IPS-18c (cell line): ENCODE results near the gene SMIM44.

Source experiments
- H3K4me3 ChIP-seq: 2 replicates; pipeline ENCODE4 v1.7.0; 2013; ENCODE audit warnings: low read depth, mild to moderate bottlenecking, low read length, moderate library complexity; ENCODE audit not compliant: insufficient read depth
- H3K9me3 ChIP-seq: one replicate; pipeline ENCODE4 v1.6.1; 2013; ENCODE audit warnings: mild to moderate bottlenecking, low read length, moderate library complexity; ENCODE audit not compliant: control insufficient read depth, insufficient read depth

SMIM44 gene

GRCh38 chr19:3507371-3508120 is 24.3 kb upstream of the SMIM44 start:
- Histone ChIP-seq H3K4me3 (peak overlapping the region; percentile 85), H3K9me3 (no peaks in the 10 kb centered on the region)

- H3K4me3 ChIP-seq: peak overlapping the region; percentile 85
- H3K9me3 ChIP-seq: no peaks in the 10 kb centered on the region
Observed at GRCh38 chr19:3506384-3507340, 23.4 kb upstream of the SMIM44 start.

GRCh38 chr19:3505598-3506383 is 22.6 kb upstream of the SMIM44 start, which contains the start of gene FZR1:
TSS of gene FZR1 (plus strand) at chr19:3506311. CDS start at chr19:3522990, 16,679 bp downstream.
- Histone ChIP-seq H3K4me3 (peak within 1 kb of the TSS; percentile 85), H3K9me3 (no peaks in the 10 kb centered on the region)

- no peaks in the 10 kb centered on the region for H3K9me3 ChIP-seq
- H3K4me3 ChIP-seq: no peak overlapping the region
Observed at GRCh38 chr19:3504735-3505134, 21.5 kb upstream of the SMIM44 start.

GRCh38 chr19:3503036-3503572 is 19.9 kb upstream of the SMIM44 start:
- Histone ChIP-seq H3K4me3 (no peak overlapping the region), H3K9me3 (no peaks in the 10 kb centered on the region)

- no peak overlapping the region for H3K4me3 ChIP-seq
- no peaks in the 10 kb centered on the region for H3K9me3 ChIP-seq
Observed at GRCh38 chr19:3501780-3502179, 18.5 kb upstream of the SMIM44 start.

GRCh38 chr19:3500429-3501101 is 17.3 kb upstream of the SMIM44 start, which contains the start of gene DOHH:
TSS of gene DOHH (minus strand) at chr19:3500674. CDS start at chr19:3496814, 3,860 bp downstream.
- Histone ChIP-seq H3K4me3 (peak within 1 kb of the TSS; percentile 77), H3K9me3 (no peaks in the 10 kb centered on the region)

GRCh38 chr19:3499738-3500428 is 16.6 kb upstream of the SMIM44 start:
- Histone ChIP-seq H3K4me3 (peak overlapping the region; percentile 77), H3K9me3 (no peaks in the 10 kb centered on the region)

- Histone ChIP-seq H3K9me3 (no peaks in the 10 kb centered on the region), H3K4me3 (no peak overlapping the region)
Observed at GRCh38 chr19:3497757-3498520, 14.7 kb upstream of the SMIM44 start.

GRCh38 chr19:3496392-3497273 is 13.4 kb upstream of the SMIM44 start:
- Histone ChIP-seq H3K4me3 (no peak overlapping the region), H3K9me3 (no peaks in the 10 kb centered on the region)

GRCh38 chr19:3494559-3494958 is 11.3 kb upstream of the SMIM44 start:
- H3K9me3 ChIP-seq: no peaks in the 10 kb centered on the region
- no peak overlapping the region for H3K4me3 ChIP-seq

GRCh38 chr19:3494051-3494450 is 10.8 kb upstream of the SMIM44 start:
- Histone ChIP-seq H3K4me3 (no peak overlapping the region), H3K9me3 (no peaks in the 10 kb centered on the region)

- Histone ChIP-seq H3K9me3 (no peaks in the 10 kb centered on the region), H3K4me3 (no peak overlapping the region)
Observed at GRCh38 chr19:3493651-3494050, 10.4 kb upstream of the SMIM44 start.

GRCh38 chr19:3492919-3493318 is 9.7 kb upstream of the SMIM44 start:
- no peak overlapping the region for H3K4me3 ChIP-seq
- no peaks in the 10 kb centered on the region for H3K9me3 ChIP-seq
